ENCODE data around the gene SERTAD3.
"Not testable (repeated sequence)": the region's sequence is repeated elsewhere in the genome, so short reads cannot be mapped to it uniquely, and the experiment has no call there.

SERTAD3 gene

GRCh38 chr19:40441719-40442253 is 2.3 kb downstream of the SERTAD3 start:
- H2AFZ ChIP-seq (ENCODE audit: low read length), result no peak overlapping the region
- 0 out of 2 replicates have a peak, but pooled peaks cover 4% of the 10 kb centered on the region for H3K4me1 ChIP-seq (ENCODE audit: low read length)
- no peak overlapping the region for H3K4me2 ChIP-seq (ENCODE audit: low read depth, low read length)
- peaks cover 6% of the 10 kb centered on the region for H3F3A ChIP-seq (ENCODE audit: insufficient read depth, low read length)
- TF ChIP-seq EZH2phosphoT487 (IDR thresholded peaks at IDR 0.05; ENCODE audit: low read length) (no peak), CTCF (IDR thresholded peaks at IDR 0.05; ENCODE audit: low read length) (no peak), EZH2 (optimal IDR thresholded peaks at IDR 0.05; ENCODE audit: low read depth, low read length) (no peak)
- no peaks in the 10 kb centered on the region for H3K27me3 ChIP-seq (replicated peaks; ENCODE audit: insufficient read depth, low read length)
- H4K20me1 ChIP-seq (ENCODE audit: insufficient read depth, low read length), result no peaks in the 10 kb centered on the region
- DNase-seq, result no peak
- H3K27ac ChIP-seq (ENCODE audit: low read length), result no peak overlapping the region
- no peaks in the 10 kb centered on the region for H3K9me3 ChIP-seq (replicated peaks; ENCODE audit: insufficient read depth, low read length)
- H3K9me2 ChIP-seq (replicated peaks; ENCODE audit: insufficient read depth, low read length), result no peaks in the 10 kb centered on the region
- H3K4me3 ChIP-seq (ENCODE audit: low read length), result no peak overlapping the region
- peaks cover 22% of the 10 kb centered on the region for H3K79me2 ChIP-seq (ENCODE audit: low read length)
- no peak overlapping the region for H3K9ac ChIP-seq (ENCODE audit: low read length)
- H3K36me3 ChIP-seq (replicated peaks; ENCODE audit: insufficient read depth, low read length), result no peaks in the 10 kb centered on the region

GRCh38 chr19:40438284-40438683 is 5.9 kb downstream of the SERTAD3 start:
- H3K79me2 ChIP-seq (ENCODE audit: low read length), result peaks cover 14% of the 10 kb centered on the region
- H3K36me3 ChIP-seq (replicated peaks; ENCODE audit: insufficient read depth, low read length), result no peaks in the 10 kb centered on the region
- no peak for TF ChIP-seq EZH2phosphoT487 (IDR thresholded peaks at IDR 0.05; ENCODE audit: low read length)
- no peak for TF ChIP-seq CTCF (IDR thresholded peaks at IDR 0.05; ENCODE audit: low read length)
- TF ChIP-seq EZH2 (optimal IDR thresholded peaks at IDR 0.05; ENCODE audit: low read depth, low read length), result no peak
- no peaks in the 10 kb centered on the region for H3K27me3 ChIP-seq (replicated peaks; ENCODE audit: insufficient read depth, low read length)
- peaks cover 9% of the 10 kb centered on the region; the same call in 1 of the 2 replicates for H3K4me1 ChIP-seq (ENCODE audit: low read length)
- H3K9me3 ChIP-seq (replicated peaks; ENCODE audit: insufficient read depth, low read length), result no peaks in the 10 kb centered on the region
- 0 out of 2 replicates have a peak, but pooled peaks cover 9% of the 10 kb centered on the region for H3F3A ChIP-seq (ENCODE audit: insufficient read depth, low read length)
- no peak overlapping the region for H3K4me3 ChIP-seq (ENCODE audit: low read length)
- H3K9me2 ChIP-seq (replicated peaks; ENCODE audit: insufficient read depth, low read length), result no peaks in the 10 kb centered on the region
- H2AFZ ChIP-seq (ENCODE audit: low read length), result no peak overlapping the region
- H3K9ac ChIP-seq (ENCODE audit: low read length), result no peak overlapping the region
- H3K27ac ChIP-seq (ENCODE audit: low read length), result no peak overlapping the region
- H3K4me2 ChIP-seq (ENCODE audit: low read depth, low read length), result no peak overlapping the region
- H4K20me1 ChIP-seq (ENCODE audit: insufficient read depth, low read length), result no peaks in the 10 kb centered on the region
- DNase-seq, result no peak

GRCh38 chr19:40433391-40434216 is 10.5 kb downstream of the SERTAD3 start:
- no peaks in the 10 kb centered on the region for H3K9me2 ChIP-seq (replicated peaks; ENCODE audit: insufficient read depth, low read length)
- peak overlapping the region; percentile 64 for H3K4me2 ChIP-seq (ENCODE audit: low read depth, low read length)
- peak overlapping the region; percentile 72 for H2AFZ ChIP-seq (ENCODE audit: low read length)
- H4K20me1 ChIP-seq (ENCODE audit: insufficient read depth, low read length), result no peaks in the 10 kb centered on the region
- peak overlapping the region; percentile 29; the same call in 1 of the 2 replicates for H3K27ac ChIP-seq (ENCODE audit: low read length)
- 0 out of 2 replicates have a peak, but pooled peaks cover 10% of the 10 kb centered on the region for H3F3A ChIP-seq (ENCODE audit: insufficient read depth, low read length)
- peak overlapping the region; percentile 59; the same call in 1 of the 2 replicates for H3K9ac ChIP-seq (ENCODE audit: low read length)
- DNase-seq, result peak; percentile 52
- TF ChIP-seq EZH2 (optimal IDR thresholded peaks at IDR 0.05; ENCODE audit: low read depth, low read length), result no peak
- TF ChIP-seq EZH2phosphoT487 (IDR thresholded peaks at IDR 0.05; ENCODE audit: low read length), result no peak
- TF ChIP-seq CTCF (IDR thresholded peaks at IDR 0.05; ENCODE audit: low read length), result no peak
- peak overlapping the region; percentile 55; the same call in 1 of the 2 replicates for H3K4me3 ChIP-seq (ENCODE audit: low read length)
- no peaks in the 10 kb centered on the region for H3K9me3 ChIP-seq (replicated peaks; ENCODE audit: insufficient read depth, low read length)
- H3K27me3 ChIP-seq (replicated peaks; ENCODE audit: insufficient read depth, low read length), result no peaks in the 10 kb centered on the region
- H3K79me2 ChIP-seq (ENCODE audit: low read length), result no peaks in the 10 kb centered on the region
- peaks cover 5% of the 10 kb centered on the region; the same call in 1 of the 2 replicates for H3K4me1 ChIP-seq (ENCODE audit: low read length)
- no peaks in the 10 kb centered on the region for H3K36me3 ChIP-seq (replicated peaks; ENCODE audit: insufficient read depth, low read length)

GRCh38 chr19:40432760-40433159 is 11.4 kb downstream of the SERTAD3 start:
- not testable (repeated sequence) for H3K36me3 ChIP-seq (replicated peaks; ENCODE audit: insufficient read depth, low read length); H3K9me2 ChIP-seq (replicated peaks; ENCODE audit: insufficient read depth, low read length); H4K20me1 ChIP-seq (ENCODE audit: insufficient read depth, low read length); H3K9ac ChIP-seq (ENCODE audit: low read length); H3K79me2 ChIP-seq (ENCODE audit: low read length); H3K9me3 ChIP-seq (replicated peaks; ENCODE audit: insufficient read depth, low read length); H3K4me3 ChIP-seq (ENCODE audit: low read length); H2AFZ ChIP-seq (ENCODE audit: low read length); H3K4me1 ChIP-seq (ENCODE audit: low read length); H3K4me2 ChIP-seq (ENCODE audit: low read depth, low read length); DNase-seq; H3K27me3 ChIP-seq (replicated peaks; ENCODE audit: insufficient read depth, low read length); H3K27ac ChIP-seq (ENCODE audit: low read length)
- H3F3A ChIP-seq (ENCODE audit: insufficient read depth, low read length), result 0 out of 2 replicates have a peak, but pooled peaks cover 10% of the 10 kb centered on the region

Data from MM.1S (cell line).